Measurements from ENCODE around the gene ACE. TPM values are rescaled to one million over a fixed set of nuclear protein-coding genes. Genes with fewer than 3 reads are reported as not detected.

The ACE gene
- polyA plus RNA-seq, 3 donors, result 12.2 to 20.3 (median 14.7) TPM

DNA sequence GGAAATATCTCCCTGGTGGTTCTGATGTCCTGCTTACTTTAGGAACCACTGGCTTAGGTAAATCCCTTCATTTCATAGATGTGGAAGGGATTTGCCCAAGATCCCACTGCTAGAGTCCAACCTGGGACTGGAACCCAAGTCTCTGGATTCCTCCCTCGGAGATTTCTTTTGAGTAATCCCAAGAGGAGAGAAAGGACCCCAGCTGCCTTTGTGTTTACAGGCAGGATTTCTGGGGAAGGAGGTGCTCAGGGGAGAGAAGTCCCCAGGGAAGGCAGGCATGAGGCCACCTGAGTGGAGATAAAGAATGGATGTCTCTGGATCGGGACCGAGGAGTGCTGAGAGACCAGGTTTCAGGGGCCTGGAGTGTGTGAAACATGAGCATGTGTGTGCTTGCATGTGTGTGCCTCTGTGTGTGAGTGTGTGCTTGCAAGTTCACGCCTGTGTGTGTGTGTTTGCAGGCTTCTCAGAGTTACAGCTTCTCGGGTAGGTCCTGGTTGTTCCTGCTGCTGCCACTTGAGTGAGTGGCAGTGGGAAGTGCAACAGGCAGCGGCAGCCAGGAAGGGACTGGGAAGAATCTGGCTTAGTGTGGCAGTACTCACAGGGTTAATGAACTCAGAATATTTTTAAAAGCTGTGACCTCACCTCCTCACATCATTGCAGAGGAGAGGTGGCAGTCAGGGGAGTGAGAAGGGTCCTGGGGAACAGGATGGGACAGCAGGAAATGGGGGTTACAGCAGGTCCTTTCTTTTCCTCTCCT is 48.5 kb downstream of the ACE start:
- DNase-seq (ENCODE audit: extremely low read depth in 1 of 11, low read depth in 9 of 11, low spot score in 4 of 11), result no peak

GRCh38 chr17:63526861-63527260 is 50.0 kb downstream of the ACE start:
- no peak for DNase-seq (ENCODE audit: extremely low read depth in 1 of 11, low read depth in 9 of 11, low spot score in 4 of 11)

DNA sequence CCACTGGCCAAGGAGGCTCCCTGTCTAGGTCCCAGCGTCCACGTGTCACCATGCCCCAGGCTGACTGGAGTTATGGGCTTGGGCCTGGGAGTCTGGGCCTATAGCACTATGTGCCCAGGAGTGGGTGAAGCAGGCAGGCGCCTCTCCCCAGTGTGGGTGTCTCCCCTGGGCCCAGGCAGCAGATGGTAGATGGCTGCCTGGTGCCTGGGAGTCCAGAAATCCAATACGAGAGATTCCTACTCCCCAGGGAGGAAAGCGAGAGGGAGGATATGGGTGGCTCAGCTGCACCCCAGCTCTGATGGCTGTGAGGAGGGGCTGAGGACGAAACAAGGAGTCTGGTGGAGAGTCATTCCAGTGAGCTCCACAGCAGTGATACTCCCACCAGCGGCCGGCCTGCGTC is 51.3 kb downstream of the ACE start:
- no peak for DNase-seq (ENCODE audit: extremely low read depth in 1 of 11, low read depth in 9 of 11, low spot score in 4 of 11)

GRCh38 chr17:63529711-63530556 is 53.1 kb downstream of the ACE start:
- DNase-seq (ENCODE audit: extremely low read depth in 1 of 11, low read depth in 9 of 11, low spot score in 4 of 11), result no peak

DNA sequence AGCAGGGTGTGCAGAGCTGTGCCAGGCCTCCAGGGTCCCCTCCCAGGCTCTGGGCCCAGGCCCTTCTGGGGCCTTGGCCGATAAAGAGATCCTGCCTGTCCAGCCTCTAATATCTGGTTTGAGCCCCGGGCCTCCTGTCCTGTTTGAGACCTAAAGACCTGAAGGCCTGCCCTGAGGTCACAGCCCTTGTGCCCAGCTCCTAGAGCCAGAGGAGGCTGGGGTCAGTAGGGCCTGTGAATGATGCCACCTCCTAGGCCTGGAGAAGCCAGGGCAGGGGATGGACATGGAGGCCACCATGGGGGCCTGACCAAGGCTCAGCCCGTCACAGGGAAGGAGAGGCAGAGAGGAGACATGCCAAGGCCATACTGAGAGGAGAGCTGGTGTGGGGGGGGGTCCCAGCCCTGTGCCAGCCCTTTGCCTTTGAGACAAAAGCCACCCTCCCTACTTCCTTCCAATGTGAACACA is 53.7 kb downstream of the ACE start:
- DNase-seq (ENCODE audit: extremely low read depth in 1 of 11, low read depth in 9 of 11, low spot score in 4 of 11), result no peak

- no peak for DNase-seq (ENCODE audit: extremely low read depth in 1 of 11, low read depth in 9 of 11, low spot score in 4 of 11)
Observed at GRCh38 chr17:63531022-63531965, 54.4 kb downstream of the ACE start.

DNA sequence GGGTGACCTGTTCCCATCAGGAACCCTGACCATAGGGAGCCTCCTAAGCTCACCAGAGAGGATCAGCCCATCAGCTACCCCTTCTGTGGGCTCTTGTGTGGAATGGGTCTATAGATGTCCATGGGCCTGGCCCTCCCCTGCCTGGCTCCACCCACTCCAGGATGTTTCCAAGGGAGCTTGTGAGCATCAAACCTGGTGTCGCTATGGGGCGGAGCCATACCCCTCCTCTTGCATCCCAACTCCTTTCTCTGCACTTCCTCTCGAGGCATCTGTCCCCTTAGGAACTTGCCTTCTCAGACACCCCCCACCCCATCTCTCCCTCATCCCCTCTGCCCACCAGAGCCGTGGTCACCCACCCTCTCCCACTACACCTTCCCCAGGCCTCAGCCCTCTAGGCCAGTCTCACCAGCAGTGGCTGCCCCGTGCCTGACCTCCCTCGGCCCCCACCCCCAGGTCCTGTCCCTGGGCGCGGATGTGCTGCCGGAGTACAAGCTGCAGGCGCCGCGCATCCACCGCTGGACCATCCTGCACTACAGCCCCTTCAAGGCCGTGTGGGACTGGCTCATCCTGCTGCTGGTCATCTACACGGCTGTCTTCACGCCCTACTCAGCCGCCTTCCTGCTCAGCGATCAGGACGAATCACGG is 56.7 kb downstream of the ACE start:
- DNase-seq (ENCODE audit: extremely low read depth in 1 of 11, low read depth in 9 of 11, low spot score in 4 of 11), result no peak

GRCh38 chr17:63534078-63534570 is 57.3 kb downstream of the ACE start:
- no peak for DNase-seq (ENCODE audit: extremely low read depth in 1 of 11, low read depth in 9 of 11, low spot score in 4 of 11)

GRCh38 chr17:63534816-63535455 is 58.1 kb downstream of the ACE start:
- no peak for DNase-seq (ENCODE audit: extremely low read depth in 1 of 11, low read depth in 9 of 11, low spot score in 4 of 11)

GRCh38 chr17:63535640-63536039 is 58.8 kb downstream of the ACE start:
- no peak for DNase-seq (ENCODE audit: extremely low read depth in 1 of 11, low read depth in 9 of 11, low spot score in 4 of 11)

- no peak for DNase-seq (ENCODE audit: extremely low read depth in 1 of 11, low read depth in 9 of 11, low spot score in 4 of 11)
Observed at GRCh38 chr17:63537001-63537400, 60.1 kb downstream of the ACE start.

GRCh38 chr17:63537991-63538692 is 61.3 kb downstream of the ACE start:
- peak in 1 of 11 donors; percentile 27 for DNase-seq (ENCODE audit: extremely low read depth in 1 of 11, low read depth in 9 of 11, low spot score in 4 of 11)

DNA sequence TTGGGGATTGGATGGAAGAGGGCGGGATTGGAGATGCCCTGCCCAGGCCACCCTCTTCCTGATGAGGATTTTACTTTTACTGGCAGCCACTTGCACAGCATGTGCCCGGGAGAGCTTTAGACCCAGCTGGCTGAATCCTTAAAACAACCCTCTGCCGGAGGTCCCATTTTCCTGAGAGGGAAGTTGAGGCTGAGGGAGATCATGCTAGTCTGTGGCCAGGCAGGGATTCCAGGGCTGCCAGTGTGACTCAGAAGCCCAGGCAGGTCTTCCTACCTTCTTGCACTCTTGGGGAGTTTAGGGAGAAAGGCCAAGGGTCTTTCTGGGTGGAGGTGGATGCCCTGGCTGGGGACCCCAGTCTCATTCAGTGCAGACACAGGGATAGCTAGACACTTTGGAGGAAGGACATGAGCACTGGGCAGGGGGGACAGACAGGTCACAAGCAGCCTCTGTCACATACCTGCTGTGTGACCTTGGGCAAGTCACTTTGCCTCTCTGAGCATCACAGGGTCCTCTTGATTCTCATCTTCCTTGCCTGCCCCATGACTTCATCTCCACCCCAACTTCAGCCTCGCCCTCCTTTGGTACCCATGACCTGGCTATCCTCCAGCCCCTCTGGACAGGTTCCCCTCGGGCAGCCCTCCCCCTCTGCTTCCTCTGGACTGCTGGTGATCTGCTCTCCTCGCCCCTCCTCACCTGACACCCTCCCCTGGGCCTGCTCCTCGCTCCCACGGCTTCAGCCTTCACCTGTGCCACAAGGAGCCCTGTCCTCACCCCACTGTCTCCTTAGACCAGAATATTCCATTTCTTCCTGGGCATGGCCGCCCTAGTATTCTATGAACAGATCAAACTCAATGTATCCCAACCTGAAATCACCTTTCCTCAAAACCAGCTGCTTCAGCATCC is 62.1 kb downstream of the ACE start:
- no peak for DNase-seq (ENCODE audit: extremely low read depth in 1 of 11, low read depth in 9 of 11, low spot score in 4 of 11)

GRCh38 chr17:63540590-63540989 is 63.7 kb downstream of the ACE start:
- DNase-seq (ENCODE audit: extremely low read depth in 1 of 11, low read depth in 9 of 11, low spot score in 4 of 11), result no peak

GRCh38 chr17:63542218-63542545 is 65.3 kb downstream of the ACE start:
- DNase-seq (ENCODE audit: extremely low read depth in 1 of 11, low read depth in 9 of 11, low spot score in 4 of 11), result no peak

DNA sequence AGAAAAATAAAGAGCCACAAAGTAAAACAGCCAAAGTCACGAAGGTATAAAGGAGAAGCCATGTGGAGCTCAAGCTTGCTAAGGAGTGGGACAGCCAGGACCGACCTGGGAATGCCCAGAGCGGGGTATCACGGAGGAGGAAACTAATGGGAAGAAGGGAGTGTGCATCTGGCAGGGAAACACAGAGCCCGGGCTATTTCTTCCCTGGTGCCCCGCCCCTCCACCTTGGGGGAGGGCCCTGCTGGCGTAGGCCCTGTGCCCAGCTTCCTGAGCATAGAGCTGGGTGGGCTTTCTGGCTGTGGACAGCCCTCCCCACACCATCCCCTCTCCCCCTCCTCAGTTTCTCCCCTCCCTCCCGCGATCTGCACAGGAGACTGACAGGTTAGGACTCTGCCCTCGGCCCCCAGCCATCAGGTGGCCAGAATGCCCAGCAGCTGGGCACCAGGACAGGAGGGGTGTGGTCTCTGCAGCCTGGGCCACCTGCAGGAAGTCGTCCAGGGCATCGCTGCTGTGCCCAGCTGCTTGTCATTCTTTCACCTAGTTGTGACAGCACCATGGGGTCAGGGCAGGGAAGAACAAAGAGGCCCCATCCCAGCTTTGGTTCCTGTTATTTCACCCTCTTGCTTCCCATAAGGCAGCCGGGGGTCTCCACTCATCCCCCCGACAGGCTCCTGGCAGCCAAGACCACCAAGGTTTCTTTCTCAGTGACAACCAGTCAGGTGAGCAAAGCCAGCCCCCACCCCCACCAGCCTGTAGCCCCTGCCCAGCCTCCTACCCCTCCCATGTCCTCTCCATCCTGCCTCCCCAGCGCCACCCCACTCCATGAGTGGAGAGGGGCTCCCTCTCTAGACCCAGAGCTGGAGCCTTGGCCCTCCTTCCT is 66.3 kb downstream of the ACE start:
- DNase-seq (ENCODE audit: extremely low read depth in 1 of 11, low read depth in 9 of 11, low spot score in 4 of 11), result no peak
